ENCODE measurements around the gene DAB1.

The DAB1 gene

GRCh38 chr1:57024428-57024827, 399.4 kb downstream of the DAB1 start:
- H3K36me3 ChIP-seq (ENCODE audit: insufficient read depth, low read length): no peaks in the 10 kb centered on the region
- H3K9ac ChIP-seq (ENCODE audit: low read depth, low read length): no peak overlapping the region
- H3K4me1 ChIP-seq (ENCODE audit: insufficient read depth, low read length): no peaks in the 10 kb centered on the region
- no peaks in the 10 kb centered on the region for H3K9me3 ChIP-seq (ENCODE audit: control insufficient read depth, insufficient read depth, low read length)

- no peak overlapping the region for H3K9ac ChIP-seq (ENCODE audit: low read depth, low read length)
- H3K36me3 ChIP-seq (ENCODE audit: insufficient read depth, low read length): no peaks in the 10 kb centered on the region
- H3K4me1 ChIP-seq (ENCODE audit: insufficient read depth, low read length): 0 out of 2 replicates have a peak, but pooled peaks cover 9% of the 10 kb centered on the region
- H3K9me3 ChIP-seq (ENCODE audit: control insufficient read depth, insufficient read depth, low read length): no peaks in the 10 kb centered on the region
These were observed 403.6 kb downstream of the DAB1 start for GRCh38 chr1:57020216-57020615.

DNA sequence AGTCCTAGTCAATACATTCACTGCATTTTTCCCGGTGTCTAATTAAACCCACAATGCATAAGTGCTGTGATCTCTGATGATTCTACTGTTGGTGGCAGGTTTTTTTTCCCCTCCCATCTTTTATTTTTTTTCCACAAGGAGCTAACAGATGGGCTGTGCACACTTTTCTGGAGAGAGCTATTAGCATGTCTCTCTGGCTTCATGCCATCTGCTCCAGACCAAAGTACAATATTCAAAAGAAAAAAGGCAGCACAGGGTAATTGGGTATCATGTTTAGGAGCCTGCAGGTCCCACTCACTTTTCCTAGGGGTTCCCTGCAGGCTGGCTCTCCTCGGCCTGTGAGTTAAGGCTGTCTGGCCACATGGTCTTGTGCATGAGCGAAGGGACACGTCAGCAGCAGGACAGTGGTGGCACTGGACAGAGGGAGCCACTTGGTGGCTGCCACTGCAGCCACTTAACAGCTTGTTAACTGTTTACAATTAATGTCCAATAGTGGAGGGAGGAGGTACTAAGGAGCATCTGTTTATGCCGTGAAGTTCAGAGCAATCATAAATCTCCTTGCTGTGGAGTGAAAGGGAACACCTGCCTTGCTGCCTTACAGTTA, 404.5 kb downstream of the DAB1 start:
- 0 out of 2 replicates have a peak, but pooled peaks cover 9% of the 10 kb centered on the region for H3K4me1 ChIP-seq (ENCODE audit: insufficient read depth, low read length)
- H3K9ac ChIP-seq (ENCODE audit: low read depth, low read length): no peak overlapping the region
- H3K36me3 ChIP-seq (ENCODE audit: insufficient read depth, low read length): no peaks in the 10 kb centered on the region
- H3K9me3 ChIP-seq (ENCODE audit: control insufficient read depth, insufficient read depth, low read length): no peaks in the 10 kb centered on the region

GRCh38 chr1:57018119-57018518, 405.7 kb downstream of the DAB1 start:
- H3K9ac ChIP-seq (ENCODE audit: low read depth, low read length): no peak overlapping the region
- 0 out of 2 replicates have a peak, but pooled peaks cover 9% of the 10 kb centered on the region for H3K4me1 ChIP-seq (ENCODE audit: insufficient read depth, low read length)
- H3K9me3 ChIP-seq (ENCODE audit: control insufficient read depth, insufficient read depth, low read length): no peaks in the 10 kb centered on the region
- no peaks in the 10 kb centered on the region for H3K36me3 ChIP-seq (ENCODE audit: insufficient read depth, low read length)

DNA sequence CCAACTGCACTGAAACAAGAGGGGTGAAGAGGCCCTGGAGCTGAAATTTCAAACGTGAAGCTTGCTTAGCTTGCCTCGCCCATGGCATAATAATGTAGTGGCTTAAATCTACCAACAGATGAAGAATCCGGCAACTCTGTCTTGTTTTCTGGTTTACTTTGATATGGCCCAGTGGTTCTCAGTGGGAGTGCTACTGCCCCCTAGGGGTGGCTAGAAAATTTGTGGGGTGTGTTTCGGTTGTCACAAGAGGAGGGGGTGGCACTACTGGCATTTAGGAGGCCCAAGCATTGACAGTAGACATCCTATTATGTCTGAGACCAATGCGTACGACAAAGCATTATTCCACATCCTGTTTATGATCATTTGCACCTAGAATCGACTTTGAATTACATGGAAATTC, 406.1 kb downstream of the DAB1 start:
- H3K4me1 ChIP-seq (ENCODE audit: insufficient read depth, low read length): 0 out of 2 replicates have a peak, but pooled peaks cover 9% of the 10 kb centered on the region
- H3K9ac ChIP-seq (ENCODE audit: low read depth, low read length): no peak overlapping the region
- H3K36me3 ChIP-seq (ENCODE audit: insufficient read depth, low read length): no peaks in the 10 kb centered on the region

GRCh38 chr1:57017200-57017599, 406.7 kb downstream of the DAB1 start:
- H3K9me3 ChIP-seq (ENCODE audit: control insufficient read depth, insufficient read depth, low read length): no peaks in the 10 kb centered on the region
- 0 out of 2 replicates have a peak, but pooled peaks cover 9% of the 10 kb centered on the region for H3K4me1 ChIP-seq (ENCODE audit: insufficient read depth, low read length)
- H3K36me3 ChIP-seq (ENCODE audit: insufficient read depth, low read length): no peaks in the 10 kb centered on the region
- no peak overlapping the region for H3K9ac ChIP-seq (ENCODE audit: low read depth, low read length)

More for the DNA sequence above, 406.1 kb downstream of the DAB1 start:
- H3K9me3 ChIP-seq (ENCODE audit: control insufficient read depth, insufficient read depth, low read length): no peaks in the 10 kb centered on the region

DNA sequence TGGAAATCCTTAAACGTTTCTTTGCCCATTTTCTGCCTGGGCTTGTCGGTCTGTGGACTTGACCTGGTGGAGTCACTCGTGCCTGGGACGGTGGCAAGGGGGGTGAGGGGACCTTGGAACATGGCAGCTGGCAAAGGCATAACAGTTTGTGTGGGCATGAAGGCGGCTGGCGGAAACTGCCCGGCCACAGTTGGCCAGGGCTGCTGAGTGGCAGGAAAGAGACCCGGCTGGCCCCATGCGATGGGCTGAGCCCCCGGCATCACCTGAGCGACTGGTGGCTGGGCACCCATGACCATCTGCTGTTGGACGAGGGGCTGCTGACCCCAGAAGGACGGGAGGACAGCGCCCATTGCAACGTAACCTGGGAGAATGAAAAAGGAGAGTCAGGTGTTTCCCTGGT, 408.8 kb downstream of the DAB1 start:
- Histone ChIP-seq H3K4me1 (ENCODE audit: insufficient read depth, low read length) (0 out of 2 replicates have a peak, but pooled peaks cover 9% of the 10 kb centered on the region), H3K9ac (ENCODE audit: low read depth, low read length) (no peak overlapping the region), H3K36me3 (ENCODE audit: insufficient read depth, low read length) (no peaks in the 10 kb centered on the region), H3K9me3 (ENCODE audit: control insufficient read depth, insufficient read depth, low read length) (no peaks in the 10 kb centered on the region)

DNA sequence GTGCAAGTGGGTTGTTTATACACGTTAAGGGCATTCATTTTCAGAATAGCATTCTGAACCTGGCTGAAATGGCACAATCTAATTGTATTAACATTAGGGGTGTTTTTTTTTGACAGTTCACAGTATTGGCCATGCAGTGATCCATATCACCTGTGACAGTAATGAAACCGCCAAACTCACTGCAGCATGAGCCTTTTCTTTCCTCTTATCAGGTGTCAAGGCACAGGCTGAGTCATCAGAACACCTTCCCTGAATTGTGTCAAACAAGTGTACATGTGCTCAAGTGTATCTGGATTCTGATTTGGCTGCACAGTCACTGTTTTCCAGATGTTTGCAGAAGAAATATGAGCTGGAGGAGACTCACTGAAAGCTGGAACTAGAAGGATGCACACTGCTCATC, 410.3 kb downstream of the DAB1 start:
- Histone ChIP-seq H3K36me3 (ENCODE audit: insufficient read depth, low read length) (no peaks in the 10 kb centered on the region), H3K9me3 (ENCODE audit: control insufficient read depth, insufficient read depth, low read length) (no peaks in the 10 kb centered on the region), H3K9ac (ENCODE audit: low read depth, low read length) (no peak overlapping the region), H3K4me1 (ENCODE audit: insufficient read depth, low read length) (0 out of 2 replicates have a peak, but pooled peaks cover 9% of the 10 kb centered on the region)

DNA sequence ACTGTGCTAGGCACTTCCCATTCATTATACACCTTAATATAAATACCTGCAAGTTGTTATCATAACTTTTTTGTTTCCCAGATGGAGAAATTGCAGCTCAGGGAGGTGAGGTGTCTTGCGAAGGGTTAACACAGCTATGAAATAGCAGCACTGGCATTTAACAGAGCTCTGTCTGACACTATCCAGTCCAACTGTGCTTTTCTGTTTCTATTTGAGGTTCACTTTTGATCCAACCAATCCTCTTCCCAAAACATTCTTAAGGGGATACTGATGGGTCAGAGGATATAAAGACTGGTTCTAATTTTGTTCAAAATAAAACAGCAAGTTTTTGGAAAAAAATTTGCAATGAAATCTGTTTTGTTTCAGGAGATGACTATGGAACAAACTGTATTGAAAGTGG, 411.5 kb downstream of the DAB1 start:
- 0 out of 2 replicates have a peak, but pooled peaks cover 5% of the 10 kb centered on the region for H3K4me1 ChIP-seq (ENCODE audit: insufficient read depth, low read length)
- no peak overlapping the region for H3K9ac ChIP-seq (ENCODE audit: low read depth, low read length)

GRCh38 chr1:57010511-57010910, 413.3 kb downstream of the DAB1 start:
- Histone ChIP-seq H3K9me3 (ENCODE audit: control insufficient read depth, insufficient read depth, low read length) (no peaks in the 10 kb centered on the region), H3K36me3 (ENCODE audit: insufficient read depth, low read length) (no peaks in the 10 kb centered on the region), H3K9ac (ENCODE audit: low read depth, low read length) (no peak overlapping the region), H3K4me1 (ENCODE audit: insufficient read depth, low read length) (no peaks in the 10 kb centered on the region)

More for the DNA sequence above, 411.5 kb downstream of the DAB1 start:
- no peaks in the 10 kb centered on the region for H3K9me3 ChIP-seq (ENCODE audit: control insufficient read depth, insufficient read depth, low read length)
- H3K36me3 ChIP-seq (ENCODE audit: insufficient read depth, low read length): no peaks in the 10 kb centered on the region

- no peaks in the 10 kb centered on the region for H3K4me1 ChIP-seq (ENCODE audit: insufficient read depth, low read length)
- H3K9me3 ChIP-seq (ENCODE audit: control insufficient read depth, insufficient read depth, low read length): no peaks in the 10 kb centered on the region
- no peaks in the 10 kb centered on the region for H3K36me3 ChIP-seq (ENCODE audit: insufficient read depth, low read length)
- H3K9ac ChIP-seq (ENCODE audit: low read depth, low read length): no peak overlapping the region
These were observed 415.9 kb downstream of the DAB1 start for GRCh38 chr1:57007948-57008347.

DNA sequence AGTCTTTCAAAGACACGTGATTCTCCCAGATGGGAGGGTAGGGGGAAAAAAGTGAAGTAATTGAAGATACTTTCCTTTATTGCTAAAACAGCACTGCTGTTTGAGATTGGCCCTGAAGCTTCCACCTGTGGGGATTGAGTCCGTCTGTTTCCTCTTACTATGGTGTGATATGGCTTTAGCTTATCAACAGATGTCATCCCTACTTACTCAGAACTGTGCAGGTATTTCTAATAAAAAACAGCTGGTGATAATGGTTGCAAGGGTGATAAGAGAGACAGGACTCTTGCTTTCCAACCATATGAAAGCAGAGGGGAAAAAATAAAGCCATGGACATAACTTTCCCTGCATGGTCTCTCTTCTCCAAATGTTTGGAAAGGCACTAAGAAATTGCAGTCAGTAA, 416.4 kb downstream of the DAB1 start:
- Histone ChIP-seq H3K4me1 (ENCODE audit: insufficient read depth, low read length) (no peaks in the 10 kb centered on the region), H3K9ac (ENCODE audit: low read depth, low read length) (no peak overlapping the region), H3K9me3 (ENCODE audit: control insufficient read depth, insufficient read depth, low read length) (no peaks in the 10 kb centered on the region), H3K36me3 (ENCODE audit: insufficient read depth, low read length) (no peaks in the 10 kb centered on the region)

DNA sequence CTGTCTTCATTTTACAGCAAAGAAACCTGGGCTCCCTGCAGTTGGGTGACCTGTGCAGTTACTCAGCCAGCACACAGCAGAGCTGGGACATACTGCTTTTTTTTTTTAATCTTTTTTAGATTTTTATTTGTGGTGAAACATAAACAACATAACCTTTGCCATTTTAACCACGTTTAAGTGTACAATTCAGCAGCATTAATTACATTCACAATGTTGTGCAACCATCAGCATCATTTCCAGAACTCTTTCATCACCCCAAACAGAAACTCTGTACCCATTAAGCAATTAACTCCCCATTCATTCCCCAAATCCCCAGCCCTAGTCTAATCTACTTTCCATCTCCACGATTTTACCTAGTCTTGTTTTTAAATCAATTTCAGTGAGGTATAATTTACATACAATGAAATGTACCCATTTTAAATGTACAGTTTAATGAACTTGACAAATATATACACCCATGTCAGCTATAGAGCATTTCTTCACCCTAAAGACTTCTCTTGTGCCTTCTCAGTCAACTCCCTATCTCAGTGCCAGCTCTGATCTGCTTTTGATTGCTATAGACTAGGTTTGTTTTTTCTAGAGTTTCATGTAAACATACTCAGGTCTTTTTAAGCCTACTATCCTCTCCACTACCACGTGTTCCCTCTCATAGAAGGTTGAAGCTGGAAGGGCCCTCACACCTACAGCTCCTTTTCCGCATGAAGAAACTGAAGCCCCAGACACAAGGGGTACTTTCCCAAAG, 420.3 kb downstream of the DAB1 start:
- Histone ChIP-seq H3K9ac (ENCODE audit: low read depth, low read length) (no peak overlapping the region), H3K4me1 (ENCODE audit: insufficient read depth, low read length) (no peaks in the 10 kb centered on the region), H3K9me3 (ENCODE audit: control insufficient read depth, insufficient read depth, low read length) (no peaks in the 10 kb centered on the region), H3K36me3 (ENCODE audit: insufficient read depth, low read length) (no peaks in the 10 kb centered on the region)

- Histone ChIP-seq H3K36me3 (ENCODE audit: insufficient read depth, low read length) (no peaks in the 10 kb centered on the region), H3K9me3 (ENCODE audit: control insufficient read depth, insufficient read depth, low read length) (no peaks in the 10 kb centered on the region), H3K4me1 (ENCODE audit: insufficient read depth, low read length) (peaks cover 5% of the 10 kb centered on the region; the same call in 1 of the 2 replicates), H3K9ac (ENCODE audit: low read depth, low read length) (no peak overlapping the region)
These were observed 428.3 kb downstream of the DAB1 start for GRCh38 chr1:56995414-56996100.
